CD8-positive, alpha-beta memory T cell (primary cell): ENCODE data around the gene WWC1. TPM values are rescaled to one million over a fixed set of nuclear protein-coding genes. Genes with fewer than 3 reads are reported as not detected.

Experiments used
- CTCF ChIA-PET: fragments of 350-600 bp; sonication (Branson Sonifier 250); formaldehyde crosslinking; loops from one replicate; lab custom pipeline; 2021; ENCODE audit warnings: antibody characterized with exemption; lab: Charles Lee
- POLR2A ChIA-PET: fragments of 350-600 bp; sonication (Branson Sonifier 250); formaldehyde crosslinking; loops from one replicate; lab custom pipeline; 2021; ENCODE audit warnings: antibody characterized with exemption; lab: Charles Lee
- DNase-seq, 5 donors: peaks; one replicate each; pipeline versions ENCODE4 v3.0.0 to v3.0.0-alpha.2; 2020 to 2022; ENCODE audit warnings: mixed read lengths in 1 of 5
- H3K27ac ChIP-seq: one replicate; pipeline ENCODE4 v1.7.0; 2013; ENCODE audit warnings: low read depth, mild to moderate bottlenecking, low read length, moderate library complexity
- H3K27me3 ChIP-seq: 2 replicates; pipeline ENCODE4 v1.7.0; 2013; ENCODE audit warnings: low read length, mild to moderate bottlenecking; ENCODE audit not compliant: insufficient read depth, poor library complexity, severe bottlenecking
- H3K36me3 ChIP-seq: 2 replicates; pipeline ENCODE4 v1.7.0; 2013; ENCODE audit warnings: mild to moderate bottlenecking, low read length, moderate library complexity; ENCODE audit not compliant: insufficient read depth
- H3K4me1 ChIP-seq: 2 replicates; pipeline ENCODE4 v1.7.0; 2013; ENCODE audit warnings: mild to moderate bottlenecking, low read length, moderate library complexity; ENCODE audit not compliant: insufficient read depth
- H3K4me3 ChIP-seq: 2 replicates; pipeline ENCODE4 v1.7.0; 2013; ENCODE audit warnings: mild to moderate bottlenecking, low read length
- H3K9me3 ChIP-seq: 2 replicates; pipeline ENCODE4 v1.7.0; 2013; ENCODE audit warnings: mild to moderate bottlenecking, low read length
- H3K27ac Mint-ChIP-seq, 8 donors: one replicate each; pipeline ENCODE4 v1.8.0; 2020 to 2021; ENCODE audit warnings: mixed read lengths in 8 of 8, mild to moderate bottlenecking in 6 of 8, inconsistent platforms in 3 of 8, moderate library complexity in 3 of 8
- H3K27me3 Mint-ChIP-seq, 2 donors: one replicate each; pipeline ENCODE4 v1.8.0; 2020 to 2021; ENCODE audit warnings: mixed read lengths in 2 of 2, mild to moderate bottlenecking in 1 of 2, moderate library complexity in 1 of 2
- H3K36me3 Mint-ChIP-seq, 3 donors: one replicate each; pipeline ENCODE4 v1.8.0; 2020 to 2021; ENCODE audit warnings: mixed read lengths in 3 of 3, inconsistent platforms in 1 of 3, mild to moderate bottlenecking in 1 of 3
- H3K4me1 Mint-ChIP-seq, 3 donors: one replicate each; pipeline ENCODE4 v1.8.0; 2020 to 2021; ENCODE audit warnings: mixed read lengths in 3 of 3, inconsistent platforms in 1 of 3, mild to moderate bottlenecking in 1 of 3
- H3K4me3 Mint-ChIP-seq, 7 donors: one replicate each; pipeline ENCODE4 v1.8.0; 2020 to 2021; ENCODE audit warnings: mixed read lengths in 7 of 7, mild to moderate bottlenecking in 6 of 7, moderate library complexity in 4 of 7, inconsistent platforms in 2 of 7
- H3K9me3 Mint-ChIP-seq, 5 donors: one replicate each; pipeline ENCODE4 v1.8.0; 2020 to 2022; ENCODE audit warnings: mixed read lengths in 5 of 5, mild to moderate bottlenecking in 3 of 5, moderate library complexity in 2 of 5, inconsistent platforms in 1 of 5
- polyA plus RNA-seq: library from polyadenylated mRNA; unstranded; fragments of 300-500 nt; fragmentation: Illumina TruSeq; gene quantifications from one replicate; pipeline ENCODE4 v1.2.3, GENCODE V29; 2021
- total RNA-seq, 2 experiments: library from RNA; stranded (reverse); gene quantifications; one replicate each; pipeline ENCODE4 v1.2.3, GENCODE V29; 2021

WWC1 gene
- total and polyA plus RNA-seq, 3 experiments from 2014 or later, result 0.52 to 1.8 (median 0.77) TPM

DNA sequence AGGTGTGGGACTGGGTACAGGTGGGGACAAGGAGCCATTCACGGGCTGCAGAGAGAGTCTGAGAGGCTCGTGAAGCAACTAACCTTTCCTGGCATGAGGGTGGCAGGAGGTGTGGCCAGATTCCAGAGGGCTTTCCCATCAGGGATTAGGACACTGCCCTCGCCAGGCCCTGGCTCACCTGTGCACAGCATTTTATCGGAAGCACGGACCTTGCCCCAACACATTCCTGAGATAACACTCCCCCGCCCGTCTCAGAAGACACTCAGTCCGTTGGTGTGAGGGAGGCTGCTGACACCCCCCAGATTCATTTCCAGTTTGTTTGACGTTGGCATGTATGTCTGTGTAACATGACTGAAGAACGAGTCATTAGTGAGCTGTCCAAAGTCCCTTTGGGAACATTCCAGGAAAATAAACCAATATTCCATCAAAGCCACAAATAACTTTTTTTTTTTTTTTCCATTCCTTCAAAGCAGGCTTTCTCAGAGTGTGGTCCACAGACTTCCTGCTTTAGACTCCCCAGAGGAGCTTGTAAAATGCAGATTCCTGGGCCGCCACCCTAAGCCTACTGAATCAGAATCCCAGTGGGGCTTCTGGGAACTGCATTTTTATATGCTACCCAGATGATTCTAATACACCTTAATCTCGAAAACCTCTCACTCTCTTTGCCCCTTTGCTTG is 23.4 kb downstream of the WWC1 start:
- peaks cover 4 to 9% of the 10 kb centered on the region in 2 donors for H3K27me3 Mint-ChIP-seq
- CTCF ChIA-PET, result no interaction called here
- H3K4me3 Mint-ChIP-seq, result no peak overlapping the region

DNA sequence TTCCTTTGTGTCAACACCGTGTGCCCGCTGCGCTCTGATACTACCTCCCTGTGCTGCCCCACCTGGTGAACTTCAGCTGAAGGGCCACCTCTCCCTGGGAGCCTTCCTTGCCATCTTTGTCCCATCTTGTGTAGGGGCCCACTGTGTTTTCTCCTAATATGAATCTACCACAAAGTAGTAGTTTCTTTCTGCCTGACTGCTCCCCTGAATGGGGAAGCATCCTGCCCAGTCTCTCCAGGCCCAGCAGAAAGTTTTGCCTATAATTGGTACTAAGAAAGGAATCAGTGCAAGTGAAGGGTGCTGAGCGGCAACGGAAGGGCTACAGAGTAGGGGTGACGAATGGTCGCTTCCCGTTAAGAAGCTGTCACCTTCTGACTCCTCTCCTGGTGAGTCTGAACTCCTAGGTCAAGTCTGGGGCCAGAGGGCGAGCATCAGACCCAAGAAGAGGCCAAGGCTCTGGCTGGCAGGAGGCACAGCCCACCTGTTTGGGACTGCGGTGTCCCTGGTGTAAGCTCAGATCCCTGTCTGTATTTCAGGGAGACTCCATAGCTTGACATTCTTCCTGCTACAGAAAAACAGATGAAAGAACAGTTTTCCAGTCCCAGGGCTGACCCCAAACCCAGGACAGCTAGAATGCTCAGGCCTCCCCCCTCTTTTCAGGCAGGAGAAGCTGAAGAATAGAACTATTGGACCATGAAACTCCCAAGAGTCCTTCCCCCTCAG is 24.1 kb downstream of the WWC1 start:
- Mint-ChIP-seq H3K4me1 (no peaks in the 10 kb centered on the region), H3K27me3 (peaks cover 4 to 11% of the 10 kb centered on the region in 2 donors), H3K36me3 (no peaks in the 10 kb centered on the region), H3K9me3 (no peaks in the 10 kb centered on the region), H3K4me3 (no peak overlapping the region), H3K27ac (peak overlapping the region in 1 of 8 donors; percentile 1)
- Histone ChIP-seq H3K4me1 (no peaks in the 10 kb centered on the region), H3K4me3 (no peak overlapping the region), H3K27ac (no peak overlapping the region), H3K27me3 (no peaks in the 10 kb centered on the region), H3K36me3 (no peaks in the 10 kb centered on the region), H3K9me3 (no peaks in the 10 kb centered on the region)
- POLR2A ChIA-PET, result no interaction called here
- DNase-seq, result no peak
- CTCF ChIA-PET, result no interaction called here

More for the DNA sequence above, 23.4 kb downstream of the WWC1 start:
- H3K36me3 Mint-ChIP-seq, result no peaks in the 10 kb centered on the region
- H3K4me1 ChIP-seq, result no peaks in the 10 kb centered on the region
- POLR2A ChIA-PET, result no interaction called here
- no peak overlapping the region for H3K27ac ChIP-seq
- DNase-seq, result no peak
- H3K9me3 Mint-ChIP-seq, result no peaks in the 10 kb centered on the region
- no peaks in the 10 kb centered on the region for H3K27me3 ChIP-seq
- H3K4me1 Mint-ChIP-seq, result no peaks in the 10 kb centered on the region
- no peak overlapping the region for H3K27ac Mint-ChIP-seq
- H3K9me3 ChIP-seq, result no peaks in the 10 kb centered on the region
- H3K36me3 ChIP-seq, result no peaks in the 10 kb centered on the region
- H3K4me3 ChIP-seq, result no peak overlapping the region

DNA sequence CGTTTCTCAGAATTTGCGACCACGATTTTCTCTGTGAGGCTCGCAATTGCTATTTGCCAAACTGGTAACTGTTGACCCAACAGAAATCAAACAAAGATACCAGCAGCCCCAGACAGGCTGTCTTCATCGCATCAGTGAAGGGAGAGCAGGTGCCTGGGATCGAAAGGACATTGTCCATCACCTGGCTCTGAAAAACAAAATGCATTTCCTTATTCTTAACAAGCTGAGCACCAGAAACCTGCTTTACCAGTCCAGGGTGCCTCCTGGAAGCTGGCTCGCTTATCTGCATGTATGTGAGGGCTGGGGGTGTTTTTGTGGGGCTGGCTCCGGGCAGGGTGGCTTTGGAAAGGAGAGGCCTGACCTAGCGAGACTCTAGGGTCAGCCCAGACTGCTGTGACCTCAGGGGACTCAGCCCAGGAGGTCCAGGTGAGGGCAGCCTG is 24.7 kb downstream of the WWC1 start:
- no peaks in the 10 kb centered on the region for H3K9me3 ChIP-seq
- DNase-seq, result no peak
- no peaks in the 10 kb centered on the region for H3K36me3 ChIP-seq
- H3K27ac Mint-ChIP-seq, result no peak overlapping the region
- H3K9me3 Mint-ChIP-seq, result no peaks in the 10 kb centered on the region
- no peaks in the 10 kb centered on the region for H3K4me1 ChIP-seq
- H3K27me3 Mint-ChIP-seq, result peaks cover 4 to 9% of the 10 kb centered on the region in 2 donors
- H3K27me3 ChIP-seq, result no peaks in the 10 kb centered on the region
- no peaks in the 10 kb centered on the region for H3K4me1 Mint-ChIP-seq
- CTCF ChIA-PET, result no interaction called here
- POLR2A ChIA-PET, result no interaction called here
- no peak overlapping the region for H3K27ac ChIP-seq
- H3K4me3 ChIP-seq, result no peak overlapping the region
- no peak overlapping the region for H3K4me3 Mint-ChIP-seq
- H3K36me3 Mint-ChIP-seq, result no peaks in the 10 kb centered on the region

DNA sequence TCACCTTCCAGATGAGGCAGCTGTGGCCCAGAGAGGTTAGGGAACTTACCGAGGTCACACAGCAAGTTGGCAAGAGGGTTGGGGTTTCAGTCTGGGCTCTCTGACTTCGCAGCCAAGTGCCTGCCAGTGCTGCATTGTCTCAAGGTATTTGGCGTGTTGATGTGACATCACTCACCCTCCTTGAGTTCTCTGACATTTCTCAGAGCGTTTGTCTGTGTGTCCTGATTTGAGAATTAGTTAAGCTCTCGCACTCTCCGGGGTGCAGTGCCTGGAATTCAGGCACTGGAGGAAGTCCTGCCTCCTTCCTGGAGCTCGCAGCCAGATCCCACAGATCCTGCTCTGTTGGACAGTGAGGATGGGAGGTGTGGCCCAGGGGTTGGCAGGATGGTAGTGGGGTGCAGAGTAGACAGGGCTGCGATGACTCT is 25.7 kb downstream of the WWC1 start:
- H3K36me3 ChIP-seq, result no peaks in the 10 kb centered on the region
- no peak overlapping the region for H3K27ac Mint-ChIP-seq
- ChIA-PET CTCF (no interaction called here), POLR2A (no interaction called here)
- H3K27me3 Mint-ChIP-seq, result peaks cover 2 to 12% of the 10 kb centered on the region in 2 donors
- no peak overlapping the region for H3K27ac ChIP-seq
- no peaks in the 10 kb centered on the region for H3K36me3 Mint-ChIP-seq
- no peaks in the 10 kb centered on the region for H3K9me3 Mint-ChIP-seq
- no peak for DNase-seq
- no peak overlapping the region for H3K4me3 Mint-ChIP-seq
- no peaks in the 10 kb centered on the region for H3K4me1 ChIP-seq
- no peak overlapping the region for H3K4me3 ChIP-seq
- H3K9me3 ChIP-seq, result no peaks in the 10 kb centered on the region
- no peaks in the 10 kb centered on the region for H3K27me3 ChIP-seq
- H3K4me1 Mint-ChIP-seq, result no peaks in the 10 kb centered on the region

DNA sequence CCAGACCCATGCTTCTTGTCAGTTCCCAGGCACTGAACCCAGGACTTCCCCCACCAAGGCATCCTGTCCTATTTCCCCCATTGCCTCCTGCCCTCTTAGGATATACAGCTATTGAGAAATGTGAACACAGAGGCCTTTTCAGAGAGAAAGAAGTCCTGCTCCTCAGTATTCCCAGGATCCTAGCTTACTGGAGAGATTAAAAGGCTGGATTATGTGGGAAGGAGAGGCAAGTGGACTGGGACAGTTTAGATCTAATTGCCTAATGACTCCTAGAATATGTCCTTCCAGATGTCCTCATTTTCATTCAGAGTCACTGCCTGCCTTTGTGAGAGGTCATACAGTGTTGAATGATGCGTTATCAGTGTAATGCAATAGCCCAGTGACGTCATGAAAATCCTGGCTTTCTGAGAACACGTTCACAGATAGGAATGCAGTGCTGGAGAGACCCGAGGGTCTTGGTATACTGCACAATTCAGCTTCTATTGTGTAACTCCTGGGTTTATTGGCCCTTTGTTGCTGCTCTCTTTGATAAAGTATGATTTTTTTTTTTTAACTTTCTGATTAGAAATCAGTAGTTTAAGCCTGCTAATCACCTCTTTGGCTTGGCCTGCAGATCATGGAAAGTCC is 26.2 kb downstream of the WWC1 start:
- no peak for DNase-seq
- no peaks in the 10 kb centered on the region for H3K27me3 ChIP-seq
- CTCF ChIA-PET, result interaction anchor here (1.2 kb wide), 1 partner anchor 16 kb away, joined by 3 read pairs; no protein-coding TSS in a partner anchor
- Mint-ChIP-seq H3K9me3 (no peaks in the 10 kb centered on the region), H3K27ac (no peak overlapping the region), H3K4me3 (no peak overlapping the region), H3K36me3 (no peaks in the 10 kb centered on the region), H3K27me3 (peaks cover 2 to 12% of the 10 kb centered on the region in 2 donors), H3K4me1 (no peaks in the 10 kb centered on the region)
- H3K27ac ChIP-seq, result no peak overlapping the region
- H3K9me3 ChIP-seq, result no peaks in the 10 kb centered on the region
- no peaks in the 10 kb centered on the region for H3K36me3 ChIP-seq
- POLR2A ChIA-PET, result no interaction called here
- H3K4me3 ChIP-seq, result no peak overlapping the region
- H3K4me1 ChIP-seq, result no peaks in the 10 kb centered on the region

DNA sequence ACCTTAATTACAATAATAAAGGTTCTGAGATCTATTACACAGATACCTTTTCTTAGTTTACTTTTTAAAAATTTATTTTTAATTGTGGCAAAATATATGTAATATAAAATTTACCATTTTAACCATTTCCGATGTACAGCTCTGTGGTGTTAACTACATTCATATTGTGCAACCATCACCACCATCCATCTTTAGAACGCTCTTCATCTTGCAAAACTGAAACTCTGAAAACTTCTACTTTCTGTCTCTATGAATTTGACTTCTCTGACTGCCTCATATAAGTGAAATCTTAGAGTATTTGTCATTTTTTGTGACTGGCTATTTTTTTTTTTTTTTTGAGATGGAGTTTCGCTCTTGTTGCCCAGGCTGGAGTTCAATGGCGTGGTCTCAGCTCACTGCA is 26.8 kb downstream of the WWC1 start:
- Histone ChIP-seq H3K36me3 (no peaks in the 10 kb centered on the region), H3K27me3 (no peaks in the 10 kb centered on the region), H3K4me1 (no peaks in the 10 kb centered on the region), H3K27ac (no peak overlapping the region), H3K4me3 (no peak overlapping the region), H3K9me3 (no peaks in the 10 kb centered on the region)
- H3K27me3 Mint-ChIP-seq, result peaks cover 0 to 12% of the 10 kb centered on the region in 2 donors
- H3K27ac Mint-ChIP-seq, result no peak overlapping the region
- ChIA-PET POLR2A (no interaction called here), CTCF (interaction anchor here (1.2 kb wide), 1 partner anchor 17 kb away, joined by 3 read pairs; no protein-coding TSS in a partner anchor)
- no peaks in the 10 kb centered on the region for H3K4me1 Mint-ChIP-seq
- H3K4me3 Mint-ChIP-seq, result no peak overlapping the region
- peaks cover 0 to 2% (median 0%) of the 10 kb centered on the region in 5 donors for H3K9me3 Mint-ChIP-seq
- H3K36me3 Mint-ChIP-seq, result no peaks in the 10 kb centered on the region
- DNase-seq, result no peak

DNA sequence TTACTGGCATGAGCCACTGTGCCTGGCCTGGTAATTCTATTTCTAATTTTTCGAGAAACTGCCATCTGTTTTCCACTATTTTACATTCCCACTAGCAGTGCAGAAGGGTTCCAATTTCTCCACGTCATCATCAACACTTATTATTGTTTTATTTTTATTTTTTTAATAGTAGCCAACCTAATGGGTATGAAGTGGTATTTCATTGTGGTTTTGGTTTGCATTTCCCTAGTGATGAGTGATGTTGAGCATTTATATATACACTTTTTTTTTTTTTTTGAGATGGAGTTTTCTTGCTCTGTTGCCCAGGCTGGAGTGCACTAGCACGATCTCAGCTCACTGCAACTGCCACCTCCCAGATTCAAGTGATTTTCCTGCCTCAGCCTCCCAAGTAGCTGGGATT is 28.3 kb downstream of the WWC1 start:
- Histone ChIP-seq H3K4me3 (no peak overlapping the region), H3K27ac (no peak overlapping the region), H3K9me3 (no peaks in the 10 kb centered on the region), H3K27me3 (no peaks in the 10 kb centered on the region), H3K36me3 (no peaks in the 10 kb centered on the region), H3K4me1 (no peaks in the 10 kb centered on the region)
- no peak overlapping the region for H3K27ac Mint-ChIP-seq
- no peaks in the 10 kb centered on the region for H3K36me3 Mint-ChIP-seq
- peaks cover 0 to 6% of the 10 kb centered on the region in 2 donors for H3K27me3 Mint-ChIP-seq
- H3K4me3 Mint-ChIP-seq, result no peak overlapping the region
- CTCF ChIA-PET, result no interaction called here
- H3K9me3 Mint-ChIP-seq, result peaks cover 0 to 2% (median 0%) of the 10 kb centered on the region in 5 donors
- DNase-seq, result no peak
- H3K4me1 Mint-ChIP-seq, result no peaks in the 10 kb centered on the region
- POLR2A ChIA-PET, result no interaction called here

DNA sequence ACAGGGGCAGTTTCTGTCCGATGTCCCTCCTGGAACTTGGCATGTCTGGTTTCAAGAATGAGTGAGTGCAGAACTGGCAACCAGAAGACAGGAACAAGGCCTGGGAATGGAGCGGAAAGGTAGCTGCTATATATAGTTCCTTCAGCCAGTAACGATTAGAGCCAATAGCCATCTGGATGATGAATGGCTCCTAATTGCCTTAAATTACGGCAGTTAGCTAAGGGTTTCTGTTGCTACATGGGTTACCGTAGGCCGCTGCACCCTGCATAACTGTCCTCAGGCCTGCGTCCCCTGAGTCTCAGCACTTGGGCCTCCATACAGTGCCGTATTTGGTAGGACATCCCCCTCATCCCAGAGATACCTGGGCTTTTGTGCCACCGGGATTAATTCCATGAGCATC is 29.4 kb downstream of the WWC1 start:
- no peaks in the 10 kb centered on the region for H3K36me3 Mint-ChIP-seq
- no peak overlapping the region for H3K4me3 ChIP-seq
- no peak for DNase-seq
- H3K9me3 ChIP-seq, result no peaks in the 10 kb centered on the region
- H3K27me3 ChIP-seq, result no peaks in the 10 kb centered on the region
- no peaks in the 10 kb centered on the region for H3K4me1 ChIP-seq
- no peak overlapping the region for H3K4me3 Mint-ChIP-seq
- H3K27me3 Mint-ChIP-seq, result peaks cover 2 to 9% of the 10 kb centered on the region in 2 donors
- H3K36me3 ChIP-seq, result no peaks in the 10 kb centered on the region
- ChIA-PET POLR2A (no interaction called here), CTCF (no interaction called here)
- no peaks in the 10 kb centered on the region for H3K4me1 Mint-ChIP-seq
- peaks cover 0 to 2% (median 0%) of the 10 kb centered on the region in 5 donors for H3K9me3 Mint-ChIP-seq
- H3K27ac Mint-ChIP-seq, result no peak overlapping the region
- H3K27ac ChIP-seq, result no peak overlapping the region
